ENCODE measurements around the gene RAB36.

DNA sequence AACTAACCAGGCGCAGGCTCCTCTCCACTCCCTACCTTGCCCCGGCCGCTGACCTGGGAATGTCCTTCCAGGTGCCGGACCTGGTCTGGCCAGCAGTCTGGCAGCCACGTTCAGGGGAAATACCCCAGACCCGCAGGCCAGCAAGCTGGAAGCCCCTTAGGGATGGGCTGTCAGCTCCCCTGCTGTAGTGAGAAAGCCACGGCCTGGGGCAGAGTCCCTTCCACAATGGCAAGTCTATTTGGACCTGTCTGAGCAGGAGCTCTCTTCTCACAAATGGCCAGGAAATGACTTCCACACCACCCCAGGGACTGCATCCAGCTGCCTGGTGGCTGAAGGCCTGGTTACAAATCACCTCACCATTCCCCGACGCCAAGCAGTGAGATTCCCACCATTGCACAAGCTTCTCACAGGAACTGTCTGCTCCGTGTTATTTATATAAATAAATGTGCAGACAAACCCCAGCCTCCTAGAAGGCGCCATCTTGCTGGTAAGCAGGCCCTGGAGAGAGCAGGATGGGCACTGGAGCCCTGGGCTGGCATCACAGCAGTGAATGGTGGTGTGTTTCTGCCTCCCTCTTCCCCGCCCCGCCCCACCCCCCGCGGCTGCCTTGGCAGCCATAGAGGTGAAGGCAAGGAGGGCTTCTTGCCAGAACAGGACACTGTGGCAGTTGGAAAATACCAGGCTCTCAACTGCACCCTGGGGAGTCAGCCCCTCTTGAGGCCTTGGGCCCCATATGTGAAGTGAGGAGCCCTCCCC is 27.2 kb upstream of the RAB36 start:
- no peak for TF ChIP-seq CTCF (IDR thresholded peaks at IDR 0.05)
- TF ChIP-seq POLR2A (IDR thresholded peaks at IDR 0.05) = no peak
